Spinal cord (tissue), 10 donors: Measurements from ENCODE around the gene ARHGEF28. TPM values are rescaled to one million over a fixed set of nuclear protein-coding genes. Genes with fewer than 3 reads are reported as not detected.

Experiments used
- DNase-seq, 6 donors: peaks; one replicate each; pipeline versions ENCODE4 v3.0.0 to v3.0.0-alpha.2; 2013 to 2015; ENCODE audit warnings: low spot score in 6 of 6, low read depth in 4 of 6
- H3K27ac ChIP-seq: one replicate; pipeline ENCODE4 v1.5.1; 2013; ENCODE audit warnings: low read depth, low read length, control low read depth
- H3K27me3 ChIP-seq: one replicate; pipeline ENCODE4 v1.6.1; 2013; ENCODE audit warnings: low read length; ENCODE audit not compliant: control insufficient read depth, insufficient read depth
- H3K36me3 ChIP-seq: one replicate; pipeline ENCODE4 v1.6.1; 2013; ENCODE audit warnings: low read length; ENCODE audit not compliant: control insufficient read depth, insufficient read depth
- H3K4me1 ChIP-seq: one replicate; pipeline ENCODE4 v1.6.1; 2013; ENCODE audit warnings: low read length; ENCODE audit not compliant: control insufficient read depth, insufficient read depth
- H3K4me3 ChIP-seq: one replicate; pipeline ENCODE4 v1.5.1; 2013; ENCODE audit warnings: low read depth, low read length, control low read depth
- H3K9me3 ChIP-seq: one replicate; pipeline ENCODE4 v1.6.1; 2013; ENCODE audit warnings: low read length; ENCODE audit not compliant: control insufficient read depth, insufficient read depth
- WGBS: methylation state at CpG from one replicate; pipeline ENCODE4 v1.1.5; 2013; ENCODE audit warnings: missing lambda C conversion rate; ENCODE audit not compliant: insufficient coverage; 5-methylcytosine and 5-hydroxymethylcytosine counted together
- polyA plus RNA-seq, 2 donors: library from polyadenylated mRNA; unstranded; fragments of 120-200 nt; gene quantifications; one replicate each; pipeline ENCODE4 v1.2.1, GENCODE V29; 2013; ENCODE audit not compliant: insufficient read length in 2 of 2
- total RNA-seq, 2 donors: library from RNA; depleted of rRNA in 1 of 2; stranded (reverse); fragments of 120-200 nt in 1 of 2; fragments of >200 nt in 1 of 2; gene quantifications; one replicate each; pipeline versions ENCODE4 v1.2.3 to v1.2.4, GENCODE V29; 2013 to 2014
- donor health status: healthy.

The ARHGEF28 gene
- total and polyA plus RNA-seq, 4 donors, result 13.6 to 25.7 (median 14.3) TPM

GRCh38 chr5:73969195-73970036, 343.4 kb downstream of the ARHGEF28 start:
- peak in 1 of 6 donors; percentile 90 for DNase-seq
- H3K36me3 ChIP-seq, result no peaks in the 10 kb centered on the region
- H3K9me3 ChIP-seq, result no peaks in the 10 kb centered on the region
- no peaks in the 10 kb centered on the region for H3K27me3 ChIP-seq
- no peak overlapping the region for H3K4me3 ChIP-seq
- no peak overlapping the region for H3K27ac ChIP-seq
- WGBS, result no CpG with 5 or more reads among the region's 5 CpGs
- H3K4me1 ChIP-seq, result peaks cover 7% of the 10 kb centered on the region

GRCh38 chr5:73971326-73971725, 345.3 kb downstream of the ARHGEF28 start:
- whole genome bisulfite sequencing, result 46% methylated on average over 2 of the region's 4 CpGs
- Histone ChIP-seq H3K36me3 (no peaks in the 10 kb centered on the region), H3K9me3 (no peaks in the 10 kb centered on the region), H3K27ac (no peak overlapping the region), H3K4me1 (peaks cover 7% of the 10 kb centered on the region), H3K4me3 (no peak overlapping the region), H3K27me3 (no peaks in the 10 kb centered on the region)
- peak in 1 of 6 donors; percentile 80 for DNase-seq

GRCh38 chr5:73973135-73973534, 347.1 kb downstream of the ARHGEF28 start:
- peaks cover 7% of the 10 kb centered on the region for H3K4me1 ChIP-seq
- DNase-seq, result no peak
- H3K4me3 ChIP-seq, result no peak overlapping the region
- no peaks in the 10 kb centered on the region for H3K36me3 ChIP-seq
- WGBS, result 81% methylated on average over 2 of the region's 3 CpGs
- H3K27me3 ChIP-seq, result no peaks in the 10 kb centered on the region
- H3K9me3 ChIP-seq, result no peaks in the 10 kb centered on the region
- H3K27ac ChIP-seq, result no peak overlapping the region

- DNase-seq, result no peak
- Histone ChIP-seq H3K27ac (no peak overlapping the region), H3K36me3 (no peaks in the 10 kb centered on the region), H3K4me3 (no peak overlapping the region), H3K9me3 (no peaks in the 10 kb centered on the region), H3K27me3 (no peaks in the 10 kb centered on the region), H3K4me1 (peaks cover 7% of the 10 kb centered on the region)
- 69% methylated on average over 4 of the region's 4 CpGs for WGBS
Observed at GRCh38 chr5:73974871-73975360, 348.9 kb downstream of the ARHGEF28 start.

DNA sequence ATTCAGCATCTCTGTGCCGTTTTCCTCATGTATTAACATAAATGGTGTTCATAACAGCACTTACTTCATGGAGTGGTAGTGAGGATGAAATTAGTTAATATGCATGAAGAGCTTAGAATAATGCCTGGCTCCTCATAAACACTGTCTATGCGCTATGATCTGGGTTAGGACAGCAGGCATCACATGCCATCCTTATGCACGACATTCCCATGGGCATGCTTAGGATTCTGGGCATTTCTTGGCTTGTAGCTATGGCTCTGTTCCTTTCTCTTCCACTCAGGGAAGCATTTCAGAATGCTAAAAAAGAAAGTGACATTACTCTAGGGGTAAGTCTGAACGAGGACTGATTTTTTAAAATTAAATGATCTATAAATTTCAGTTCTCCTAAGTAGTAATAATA, 349.8 kb downstream of the ARHGEF28 start:
- H3K4me3 ChIP-seq, result no peak overlapping the region
- WGBS, result 100% methylated on average over 1 of the region's 4 CpGs
- H3K27me3 ChIP-seq, result no peaks in the 10 kb centered on the region
- H3K27ac ChIP-seq, result no peak overlapping the region
- H3K9me3 ChIP-seq, result no peaks in the 10 kb centered on the region
- peaks cover 3% of the 10 kb centered on the region for H3K4me1 ChIP-seq
- no peaks in the 10 kb centered on the region for H3K36me3 ChIP-seq
- no peak for DNase-seq

- WGBS, result no CpG with 5 or more reads among the region's 1 CpG
- Histone ChIP-seq H3K9me3 (no peaks in the 10 kb centered on the region), H3K4me1 (no peaks in the 10 kb centered on the region), H3K4me3 (no peak overlapping the region), H3K27ac (no peak overlapping the region), H3K36me3 (no peaks in the 10 kb centered on the region), H3K27me3 (no peaks in the 10 kb centered on the region)
- no peak for DNase-seq
Observed at GRCh38 chr5:73977146-73977545, 351.1 kb downstream of the ARHGEF28 start.

DNA sequence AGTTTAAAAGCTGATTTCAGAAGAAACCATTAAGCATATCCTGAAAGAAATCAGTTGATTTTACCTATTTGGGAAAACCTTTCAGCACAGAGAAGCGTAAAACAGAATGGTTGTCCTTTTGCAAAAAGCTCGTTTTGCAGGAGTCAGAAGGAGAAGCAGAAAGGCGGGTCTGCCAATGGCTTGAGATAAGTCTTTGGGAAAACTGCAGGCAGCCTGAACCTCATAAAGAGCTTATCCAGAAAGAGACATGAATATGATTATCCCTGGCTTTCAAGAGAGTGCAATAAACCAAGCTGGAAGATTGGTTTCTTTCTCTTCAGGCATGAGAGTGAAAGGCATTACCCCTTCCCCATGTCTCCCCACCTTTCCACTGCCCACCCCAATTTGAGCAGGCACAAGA, 353.3 kb downstream of the ARHGEF28 start:
- Histone ChIP-seq H3K4me1 (no peaks in the 10 kb centered on the region), H3K27ac (no peak overlapping the region), H3K27me3 (no peaks in the 10 kb centered on the region), H3K4me3 (no peak overlapping the region), H3K9me3 (no peaks in the 10 kb centered on the region), H3K36me3 (no peaks in the 10 kb centered on the region)
- DNase-seq, result no peak
- WGBS, result 94% methylated on average over 3 of the region's 3 CpGs

- no peak for DNase-seq
- Histone ChIP-seq H3K9me3 (no peaks in the 10 kb centered on the region), H3K36me3 (no peaks in the 10 kb centered on the region), H3K4me3 (no peak overlapping the region), H3K4me1 (no peaks in the 10 kb centered on the region), H3K27ac (no peak overlapping the region), H3K27me3 (no peaks in the 10 kb centered on the region)
- WGBS, result 93% methylated on average over 5 of the region's 5 CpGs
Observed at GRCh38 chr5:73981704-73982103, 355.7 kb downstream of the ARHGEF28 start.

GRCh38 chr5:73983644-73984043, 357.6 kb downstream of the ARHGEF28 start:
- Histone ChIP-seq H3K4me3 (no peak overlapping the region), H3K27ac (no peak overlapping the region), H3K4me1 (no peaks in the 10 kb centered on the region), H3K27me3 (no peaks in the 10 kb centered on the region), H3K9me3 (no peaks in the 10 kb centered on the region), H3K36me3 (no peaks in the 10 kb centered on the region)
- 36% methylated on average over 1 of the region's 1 CpG for WGBS
- no peak for DNase-seq

GRCh38 chr5:73985145-73985544, 359.1 kb downstream of the ARHGEF28 start:
- H3K4me3 ChIP-seq, result no peak overlapping the region
- H3K36me3 ChIP-seq, result no peaks in the 10 kb centered on the region
- no peak overlapping the region for H3K27ac ChIP-seq
- H3K9me3 ChIP-seq, result no peaks in the 10 kb centered on the region
- H3K27me3 ChIP-seq, result no peaks in the 10 kb centered on the region
- no CpG with 5 or more reads among the region's 1 CpG for WGBS
- peak in 1 of 6 donors; percentile 57 for DNase-seq
- H3K4me1 ChIP-seq, result no peaks in the 10 kb centered on the region
